ENCODE data around the gene CXCR2. TPM values are rescaled to one million over a fixed set of nuclear protein-coding genes. Genes with fewer than 3 reads are reported as not detected.

Gene CXCR2
- total RNA-seq, 4 donors from 2014 or later, result 5.7 to 32.2 (median 19.1) TPM

DNA sequence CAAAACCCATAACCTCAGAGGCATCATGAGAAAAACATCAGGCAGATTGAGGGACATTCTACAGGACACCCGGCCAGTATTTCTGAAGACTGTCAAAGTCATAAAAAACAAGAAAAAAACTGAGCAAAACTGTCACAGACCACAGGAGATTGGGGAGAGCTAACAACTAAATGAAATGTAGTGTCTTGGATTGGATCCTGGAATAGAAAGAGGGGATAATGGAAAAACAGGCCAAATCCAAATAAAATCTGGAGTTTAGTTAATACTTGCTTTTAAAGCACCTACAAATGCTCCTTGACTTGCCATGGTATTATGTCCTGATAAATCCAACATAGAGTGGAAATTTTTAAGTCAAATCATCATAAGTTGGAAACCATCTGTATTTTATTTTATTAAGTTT lies 58.5 kb downstream of the CXCR2 start:
- Histone ChIP-seq H3K4me3 (no peak overlapping the region), H3K27me3 (peaks cover 0 to 5% (median 0%) of the 10 kb centered on the region in 4 donors), H3K36me3 (no peaks in the 10 kb centered on the region), H3K27ac (no peak overlapping the region), H3K4me1 (peaks cover 0 to 27% (median 7%) of the 10 kb centered on the region in 3 donors), H3K9me3 (no peaks in the 10 kb centered on the region)
- 79 to 80% methylated on average over 1 of the region's 1 CpG for WGBS, 2 donors
- no peak for TF ChIP-seq POLR2A (IDR thresholded peaks at IDR 0.05)
- TF ChIP-seq, protein P1, sequence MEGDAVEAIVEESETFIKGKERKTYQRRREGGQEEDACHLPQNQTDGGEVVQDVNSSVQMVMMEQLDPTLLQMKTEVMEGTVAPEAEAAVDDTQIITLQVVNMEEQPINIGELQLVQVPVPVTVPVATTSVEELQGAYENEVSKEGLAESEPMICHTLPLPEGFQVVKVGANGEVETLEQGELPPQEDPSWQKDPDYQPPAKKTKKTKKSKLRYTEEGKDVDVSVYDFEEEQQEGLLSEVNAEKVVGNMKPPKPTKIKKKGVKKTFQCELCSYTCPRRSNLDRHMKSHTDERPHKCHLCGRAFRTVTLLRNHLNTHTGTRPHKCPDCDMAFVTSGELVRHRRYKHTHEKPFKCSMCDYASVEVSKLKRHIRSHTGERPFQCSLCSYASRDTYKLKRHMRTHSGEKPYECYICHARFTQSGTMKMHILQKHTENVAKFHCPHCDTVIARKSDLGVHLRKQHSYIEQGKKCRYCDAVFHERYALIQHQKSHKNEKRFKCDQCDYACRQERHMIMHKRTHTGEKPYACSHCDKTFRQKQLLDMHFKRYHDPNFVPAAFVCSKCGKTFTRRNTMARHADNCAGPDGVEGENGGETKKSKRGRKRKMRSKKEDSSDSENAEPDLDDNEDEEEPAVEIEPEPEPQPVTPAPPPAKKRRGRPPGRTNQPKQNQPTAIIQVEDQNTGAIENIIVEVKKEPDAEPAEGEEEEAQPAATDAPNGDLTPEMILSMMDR (IDR thresholded peaks at IDR 0.05), result no peak
- intact Hi-C loops (cut with DNase I), result no loop called here
- DNase-seq, result no peak

- Histone ChIP-seq H3K27me3 (peaks cover 0 to 5% (median 0%) of the 10 kb centered on the region in 4 donors), H3K27ac (peak overlapping the region in 1 of 4 donors; percentile 3), H3K9me3 (no peaks in the 10 kb centered on the region), H3K36me3 (no peaks in the 10 kb centered on the region), H3K4me3 (peak overlapping the region in 1 of 4 donors; percentile 19), H3K4me1 (peaks cover 0 to 19% (median 7%) of the 10 kb centered on the region in 3 donors)
- 36 to 37% methylated on average over 8 of the region's 8 CpGs for WGBS, 2 donors
- DNase-seq, result no peak
- intact Hi-C loops (cut with DNase I), result loop anchor here (5.0 kb wide), 1 partner anchor 71 kb away; no protein-coding TSS in a partner anchor
- TF ChIP-seq POLR2A (IDR thresholded peaks at IDR 0.05), result no peak
- TF ChIP-seq, protein P1 (IDR thresholded peaks at IDR 0.05), result peak; percentile 77 to 90 (median 84)
Observed at GRCh38 chr2:218186355-218186766, 60.5 kb downstream of the CXCR2 start.

Other genes with a start within 250 kb of the CXCR2 start
- 100 to 1,000 TPM in 1 of 4 donors, 10 to 100 TPM in 3; 34.7 to 201 (median 59.2) TPM for gene TNS1, start 123.0 kb upstream of the CXCR2 start, total RNA-seq
- not detected for gene RUFY4, start 56.8 kb upstream of the CXCR2 start, total RNA-seq
- 1 to 10 TPM in 1 of 4 donors, not detected in 3; 1.3 TPM for gene CXCR1, start 40.9 kb downstream of the CXCR2 start, total RNA-seq
- 100 to 1,000 TPM; 465 to 690 (median 542) TPM for gene ARPC2, start 91.2 kb downstream of the CXCR2 start, total RNA-seq
- gene GPBAR1, start 135.0 kb downstream of the CXCR2 start, total RNA-seq, result 1 to 10 TPM in 1 of 4 donors, under 1 TPM in 2, not detected in 1; 0.26 to 1.3 (median 0.31) TPM
- gene AAMP, start 144.1 kb downstream of the CXCR2 start, total RNA-seq, result 100 to 1,000 TPM in 3 of 4 donors, 10 to 100 TPM in 1; 97.9 to 136 (median 118) TPM
- gene PNKD, start 144.5 kb downstream of the CXCR2 start, total RNA-seq, result 10 to 100 TPM; 19.7 to 34.3 (median 28.0) TPM
- 100 to 1,000 TPM; 238 to 342 (median 275) TPM for gene TMBIM1, start 166.5 kb downstream of the CXCR2 start, total RNA-seq
- not detected for gene CATIP, start 230.8 kb downstream of the CXCR2 start, total RNA-seq